ENCODE measurements around the gene ANKRD23.
A peak's percentile ranks its signal among the peaks of the same experiment; 100 is the strongest.

Gene ANKRD23

GRCh38 chr2:96832754-96833507 lies 10.9 kb downstream of the ANKRD23 start:
- no peak for DNase-seq

GRCh38 chr2:96832408-96832753 lies 11.4 kb downstream of the ANKRD23 start:
- no peak for DNase-seq

- no peak for DNase-seq
These were observed 12.1 kb downstream of the ANKRD23 start for GRCh38 chr2:96831679-96832078.

- DNase-seq = no peak
These were observed 13.7 kb downstream of the ANKRD23 start for GRCh38 chr2:96830044-96830562.

GRCh38 chr2:96828874-96829273 lies 14.9 kb downstream of the ANKRD23 start:
- no peak for DNase-seq

DNA sequence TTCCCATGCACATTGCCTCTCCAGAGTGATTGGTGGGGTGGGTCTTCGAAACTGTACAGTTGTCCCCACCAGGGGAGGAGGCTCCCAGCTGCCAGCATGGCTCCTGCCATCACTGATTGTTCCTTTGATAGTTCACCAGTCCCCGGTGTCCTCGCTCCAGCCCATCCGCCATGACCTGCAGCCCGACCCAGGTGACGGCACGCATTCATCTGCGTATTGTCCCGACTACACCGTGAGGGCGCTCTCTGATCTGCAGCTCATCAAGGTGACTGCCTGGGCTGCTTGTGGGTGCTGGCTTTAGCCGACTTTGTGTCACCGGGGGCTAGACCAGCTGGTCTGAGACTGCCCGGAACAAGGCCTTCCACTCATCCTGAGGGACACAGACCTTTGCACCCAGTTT lies 15.4 kb downstream of the ANKRD23 start:
- no peak for DNase-seq

- DNase-seq = no peak
These were observed 17.1 kb downstream of the ANKRD23 start for GRCh38 chr2:96826546-96827278.

- DNase-seq = no peak
These were observed 18.8 kb downstream of the ANKRD23 start for GRCh38 chr2:96825057-96825456.

DNA sequence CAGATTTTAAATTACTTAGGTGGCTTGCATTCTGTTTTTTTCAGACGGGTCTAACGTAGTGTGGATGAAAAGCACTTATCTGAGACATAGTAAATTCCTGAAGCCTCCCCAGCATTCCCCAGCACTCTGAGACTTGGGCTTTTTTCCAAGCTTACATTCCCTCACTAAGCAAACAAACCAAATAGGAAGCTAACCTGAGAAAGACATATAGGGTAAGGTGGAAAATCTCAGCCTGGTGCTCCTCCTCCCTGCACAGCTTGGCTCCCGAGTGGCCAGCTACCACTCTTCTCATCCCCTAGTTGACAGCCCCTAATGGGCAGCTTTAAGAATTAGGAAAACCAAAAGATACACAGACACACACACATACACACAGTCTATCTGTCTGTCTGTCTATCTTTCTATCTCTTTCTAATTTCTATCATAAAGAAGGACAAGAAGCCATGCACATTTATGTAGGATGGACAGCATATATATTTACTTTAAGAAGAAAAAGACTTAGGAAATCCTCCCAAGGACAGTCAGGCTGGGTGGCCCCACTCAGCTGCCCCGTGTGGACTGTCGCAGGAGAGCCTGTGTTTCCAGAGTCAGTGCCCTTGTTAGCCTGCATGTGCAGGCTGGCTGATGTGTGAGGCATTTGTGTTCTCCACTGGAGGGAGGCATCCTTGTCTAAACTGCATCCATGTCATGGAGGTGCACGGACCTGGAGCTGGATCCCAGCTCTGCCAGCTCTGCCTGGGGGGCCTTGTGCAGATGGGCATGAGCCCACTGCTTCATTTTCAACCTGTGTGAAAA lies 19.5 kb downstream of the ANKRD23 start:
- DNase-seq = no peak

DNA sequence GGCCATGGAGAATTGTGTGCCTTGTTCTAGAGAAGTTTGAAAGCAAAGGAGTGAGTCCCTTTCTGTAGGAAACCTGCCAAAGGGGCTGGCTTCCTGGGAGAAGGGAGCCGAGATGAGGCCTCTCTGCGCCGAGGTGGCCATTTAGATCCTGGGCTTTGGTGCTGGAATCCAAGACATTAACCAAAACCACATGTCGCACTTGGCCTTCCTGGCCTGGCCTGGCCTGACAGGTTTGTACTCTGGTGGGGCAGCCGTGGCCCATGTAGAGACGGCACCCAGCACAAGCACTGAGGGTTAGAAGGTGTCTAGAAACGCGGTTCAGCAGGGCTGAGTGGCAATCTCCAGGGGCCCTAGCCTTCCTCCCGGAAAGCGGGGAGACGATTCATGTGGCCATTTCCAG lies 20.6 kb downstream of the ANKRD23 start:
- no peak for DNase-seq

GRCh38 chr2:96822786-96823185 lies 21.0 kb downstream of the ANKRD23 start:
- no peak for DNase-seq

DNA sequence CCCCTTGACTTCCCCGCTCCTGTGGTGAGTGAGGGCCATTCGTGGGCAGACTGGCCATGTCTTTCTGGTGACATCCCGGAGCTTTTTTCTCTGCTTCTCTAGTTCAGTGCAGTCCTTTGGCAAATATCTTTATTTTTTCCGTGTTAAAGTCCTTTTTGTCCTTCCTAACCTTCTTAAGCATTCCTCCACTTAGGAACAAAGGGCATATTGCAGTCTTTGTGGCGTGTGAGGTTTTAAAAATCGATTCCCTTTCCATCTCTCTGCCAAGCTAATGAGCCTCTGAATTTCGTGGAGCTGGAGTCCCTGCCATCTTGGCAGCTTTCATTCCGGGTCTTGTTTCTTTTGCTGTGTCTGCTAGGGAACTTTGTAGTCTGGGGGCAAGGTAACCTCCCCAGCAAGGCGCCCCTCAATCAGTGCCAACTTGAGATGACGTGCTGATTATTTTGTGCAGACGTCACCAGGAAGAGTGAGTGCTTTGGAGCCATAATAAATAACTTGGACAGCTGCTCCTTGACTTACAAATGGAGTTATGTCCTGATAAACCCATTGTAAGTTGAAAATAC lies 22.6 kb downstream of the ANKRD23 start:
- no peak for DNase-seq

DNA sequence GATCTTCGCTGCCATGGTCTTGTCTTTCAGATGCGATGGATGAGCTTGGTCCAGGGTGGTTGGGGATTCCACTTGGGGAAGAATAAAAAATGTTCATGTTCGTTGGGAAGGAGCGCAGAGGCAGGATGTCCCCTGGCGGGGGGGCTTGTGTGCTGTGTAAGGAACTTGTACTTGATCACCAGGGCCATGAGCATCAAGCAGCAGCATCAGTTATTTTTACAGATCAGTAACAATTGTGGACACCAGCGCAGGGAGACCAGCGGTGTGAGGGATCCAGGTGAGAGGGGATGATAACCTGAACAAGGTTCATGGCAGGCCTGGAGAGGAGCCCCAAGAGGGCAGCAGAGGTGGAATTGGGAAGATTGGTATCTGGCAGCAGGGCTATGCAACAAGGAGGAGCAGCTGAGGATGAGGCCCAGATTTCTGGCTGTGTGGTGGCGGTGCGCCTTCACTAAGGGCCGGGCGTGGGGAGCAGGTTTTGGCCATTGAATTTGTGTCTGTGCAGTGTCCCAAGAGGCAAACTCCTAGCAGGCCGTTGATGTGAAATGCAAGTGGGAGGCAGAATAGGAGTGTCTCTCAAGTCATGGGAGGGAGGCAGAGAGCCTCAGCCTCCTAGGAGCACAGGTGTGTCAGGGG lies 23.8 kb downstream of the ANKRD23 start:
- DNase-seq = no peak

DNA sequence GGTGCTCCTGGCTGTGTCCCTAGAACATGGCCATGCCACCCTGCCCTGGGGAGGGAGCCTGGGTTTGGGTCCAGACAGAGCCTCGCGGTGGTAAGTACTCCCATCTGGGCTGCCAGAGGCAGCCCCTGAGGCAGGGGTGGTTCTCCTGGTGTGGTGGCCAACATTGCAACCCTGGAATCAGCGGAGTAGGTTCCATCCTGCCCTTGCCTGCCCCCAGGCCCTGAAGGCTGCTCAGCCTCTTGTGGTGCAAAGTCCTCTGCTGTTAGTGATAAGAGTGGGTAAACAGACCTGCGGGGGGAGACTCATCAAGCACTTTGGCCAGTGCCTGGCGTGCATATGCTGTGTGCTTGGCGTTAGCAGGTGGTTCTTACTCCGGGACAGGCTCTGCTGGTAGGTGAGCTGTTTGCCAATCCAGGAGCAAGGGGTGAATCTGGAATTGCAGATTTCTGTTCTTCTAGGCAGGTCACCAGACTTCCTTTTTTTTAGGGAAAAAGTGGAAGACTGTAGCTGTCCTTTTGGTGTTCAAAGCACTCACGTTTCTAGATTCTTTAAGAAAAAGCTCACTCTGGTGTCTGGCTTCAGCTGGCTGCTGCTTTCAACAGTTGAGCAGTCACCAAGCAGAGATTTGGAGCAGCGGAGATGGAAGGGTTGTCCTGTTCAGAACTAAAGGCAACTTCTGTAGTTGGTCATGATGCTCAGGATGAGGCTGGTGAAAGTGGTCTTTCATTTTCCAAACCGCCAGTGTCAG lies 24.5 kb downstream of the ANKRD23 start:
- no peak for DNase-seq

DNA sequence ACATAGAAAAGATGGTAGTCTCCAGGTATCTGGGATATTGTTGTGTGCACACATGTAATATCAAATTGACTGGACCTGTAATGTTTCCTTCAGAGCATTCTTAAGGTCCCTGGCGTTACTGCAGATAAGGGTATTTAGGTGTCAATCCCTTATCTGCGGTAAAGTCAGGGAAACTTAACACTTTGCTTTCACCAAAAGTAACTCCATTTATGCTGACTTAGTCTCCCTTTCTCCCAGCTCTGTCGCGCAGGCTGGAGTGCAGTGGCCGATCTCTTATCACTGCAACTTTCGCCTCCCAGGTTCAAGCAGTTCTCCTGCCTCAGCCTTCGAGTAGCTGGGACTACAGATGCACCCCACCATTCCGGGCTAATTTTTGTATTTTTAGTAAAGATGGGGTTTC lies 25.9 kb downstream of the ANKRD23 start:
- DNase-seq = no peak

- no peak for DNase-seq
These were observed 26.8 kb downstream of the ANKRD23 start for GRCh38 chr2:96816836-96817702.

GRCh38 chr2:96816127-96816835 lies 27.5 kb downstream of the ANKRD23 start, which contains the start of gene CNNM3:
CNNM3 (plus strand) TSS chr2:96816268; CDS start chr2:96816278, 10 bp downstream.
- peak; percentile 94 for DNase-seq

GRCh38 chr2:96815326-96816126 lies 28.3 kb downstream of the ANKRD23 start:
- peak; percentile 26 for DNase-seq

DNA sequence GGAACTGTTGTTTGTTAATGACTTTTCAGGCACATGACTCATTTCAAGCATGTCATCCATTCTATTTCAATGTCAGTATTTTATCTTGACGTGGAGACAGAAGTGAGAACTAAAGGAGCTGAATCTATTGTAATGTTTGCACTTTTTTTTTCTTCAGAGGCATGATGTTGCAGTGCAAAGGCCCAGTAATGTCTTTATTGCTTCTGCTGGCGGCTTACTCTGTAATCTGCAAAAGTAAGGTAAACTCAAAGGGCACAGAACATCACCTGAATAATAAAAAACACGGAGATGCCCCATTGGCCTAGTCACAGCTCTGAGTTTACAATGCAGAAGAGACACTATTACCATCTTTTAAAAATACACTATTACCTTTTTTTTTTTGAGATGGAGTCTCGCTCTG lies 30.2 kb downstream of the ANKRD23 start:
- DNase-seq = no peak
